Caki2 (cell line): Measurements from ENCODE around the gene SIT1. TPM values are rescaled to one million over a fixed set of nuclear protein-coding genes. Genes with fewer than 3 reads are reported as not detected.
A peak's percentile ranks its signal among the peaks of the same experiment; 100 is the strongest.
"Not testable (repeated sequence)": the region's sequence is repeated elsewhere in the genome, so short reads cannot be mapped to it uniquely, and the experiment has no call there.

Experiments
- DNase-seq: peaks from one replicate; pipeline ENCODE4 v3.0.0-alpha.2; 2015; ENCODE audit warnings: low read depth
- in situ Hi-C: cut with HindIII; loops from 2 replicates; pipeline ENCODE4 v1.10.0; 2016; ENCODE audit warnings: low sequenced_read_pairs, low pct_unique_long_range_greater_than_20kb, mixed read lengths
- total RNA-seq: library from RNA; depleted of rRNA; stranded (reverse); fragments of >200 nt; shearing (Covaris generic); gene quantifications from 2 replicates; pipeline ENCODE4 v1.2.3, GENCODE V29; 2014; ENCODE audit warnings: low replicate concordance

The SIT1 gene
- total RNA-seq, 1 experiment from 2014 or later, result not detected

GRCh38 chr9:35616681-35617459, 33.9 kb downstream of the SIT1 start:
- no peak for DNase-seq
- in situ Hi-C loops, result no loop called here

- no peak for DNase-seq
- in situ Hi-C loops, result no loop called here
Measured at GRCh38 chr9:35615981-35616680, 34.6 kb downstream of the SIT1 start.

- in situ Hi-C loops, result no loop called here
- no peak for DNase-seq
Measured at GRCh38 chr9:35612843-35613242, 37.9 kb downstream of the SIT1 start.

- in situ Hi-C loops, DNase-seq: not testable (repeated sequence)
Measured at GRCh38 chr9:35612066-35612465, 38.7 kb downstream of the SIT1 start.

GRCh38 chr9:35611230-35611797, 39.4 kb downstream of the SIT1 start:
- DNase-seq, result no peak
- in situ Hi-C loops, result no loop called here

- no peak for DNase-seq
- in situ Hi-C loops, result no loop called here
Measured at GRCh38 chr9:35609820-35610163, 40.9 kb downstream of the SIT1 start.

- DNase-seq, result no peak
- in situ Hi-C loops, result no loop called here
Measured at GRCh38 chr9:35609001-35609819, 41.5 kb downstream of the SIT1 start.

GRCh38 chr9:35608221-35608620, 42.5 kb downstream of the SIT1 start:
- no peak for DNase-seq
- in situ Hi-C loops, result no loop called here

GRCh38 chr9:35606726-35607125, 44.0 kb downstream of the SIT1 start:
- DNase-seq, result no peak
- in situ Hi-C loops, result no loop called here

GRCh38 chr9:35606138-35606504, 44.6 kb downstream of the SIT1 start:
- DNase-seq, result no peak
- in situ Hi-C loops, result no loop called here

- DNase-seq, result peak; percentile 5
- in situ Hi-C loops, result no loop called here
Measured at GRCh38 chr9:35605351-35606137, 45.2 kb downstream of the SIT1 start.

- DNase-seq, result peak; percentile 74
- in situ Hi-C loops, result no loop called here
Measured at GRCh38 chr9:35604578-35605350, 46.0 kb downstream of the SIT1 start, which contains the start of gene TESK1. TSS of gene TESK1 (plus strand) at chr9:35605262. CDS start at chr9:35605620, 358 bp downstream.

- in situ Hi-C loops, result no loop called here
- DNase-seq, result peak; percentile 99
Measured at GRCh38 chr9:35603986-35604577, 46.6 kb downstream of the SIT1 start.

GRCh38 chr9:35603506-35603985, 47.2 kb downstream of the SIT1 start:
- in situ Hi-C loops, result no loop called here
- no peak for DNase-seq

GRCh38 chr9:35599763-35600604, 50.7 kb downstream of the SIT1 start:
- in situ Hi-C loops, result no loop called here
- DNase-seq, result no peak
